ENCODE data around the gene CACNB3. TPM values are rescaled to one million over a fixed set of nuclear protein-coding genes. Genes with fewer than 3 reads are reported as not detected.
"Not testable (repeated sequence)": the region's sequence is repeated elsewhere in the genome, so short reads cannot be mapped to it uniquely, and the experiment has no call there.

CACNB3 gene
- polyA plus RNA-seq, 3 donors, result 0.84 to 6.3 (median 1.5) TPM

DNA sequence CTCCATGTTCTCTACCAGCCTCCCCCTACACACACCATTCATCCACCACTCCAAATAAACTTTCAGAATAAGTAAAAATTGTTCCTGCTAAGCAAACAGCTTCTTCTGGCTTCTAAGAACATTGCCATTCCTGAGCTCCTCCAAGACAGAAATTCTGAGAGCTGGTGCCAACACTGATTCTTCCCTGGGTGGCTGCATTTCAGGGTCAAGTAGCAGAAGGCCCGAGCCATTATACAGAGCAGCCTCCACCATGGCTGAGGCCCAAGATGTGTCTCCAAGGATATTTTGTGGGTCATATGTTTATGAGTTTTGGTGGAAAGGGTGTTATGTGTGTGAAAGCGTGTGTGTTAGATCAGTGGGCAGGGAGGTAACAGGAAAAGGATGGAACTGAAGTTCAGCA lies 50.9 kb downstream of the CACNB3 start:
- H3K4me1 Mint-ChIP-seq, result peaks cover 21% of the 10 kb centered on the region
- H3K4me3 Mint-ChIP-seq, result no peak overlapping the region
- H3K36me3 Mint-ChIP-seq, result no peaks in the 10 kb centered on the region
- TF ChIP-seq, protein P1, sequence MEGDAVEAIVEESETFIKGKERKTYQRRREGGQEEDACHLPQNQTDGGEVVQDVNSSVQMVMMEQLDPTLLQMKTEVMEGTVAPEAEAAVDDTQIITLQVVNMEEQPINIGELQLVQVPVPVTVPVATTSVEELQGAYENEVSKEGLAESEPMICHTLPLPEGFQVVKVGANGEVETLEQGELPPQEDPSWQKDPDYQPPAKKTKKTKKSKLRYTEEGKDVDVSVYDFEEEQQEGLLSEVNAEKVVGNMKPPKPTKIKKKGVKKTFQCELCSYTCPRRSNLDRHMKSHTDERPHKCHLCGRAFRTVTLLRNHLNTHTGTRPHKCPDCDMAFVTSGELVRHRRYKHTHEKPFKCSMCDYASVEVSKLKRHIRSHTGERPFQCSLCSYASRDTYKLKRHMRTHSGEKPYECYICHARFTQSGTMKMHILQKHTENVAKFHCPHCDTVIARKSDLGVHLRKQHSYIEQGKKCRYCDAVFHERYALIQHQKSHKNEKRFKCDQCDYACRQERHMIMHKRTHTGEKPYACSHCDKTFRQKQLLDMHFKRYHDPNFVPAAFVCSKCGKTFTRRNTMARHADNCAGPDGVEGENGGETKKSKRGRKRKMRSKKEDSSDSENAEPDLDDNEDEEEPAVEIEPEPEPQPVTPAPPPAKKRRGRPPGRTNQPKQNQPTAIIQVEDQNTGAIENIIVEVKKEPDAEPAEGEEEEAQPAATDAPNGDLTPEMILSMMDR (IDR thresholded peaks at IDR 0.05), result no peak
- Histone ChIP-seq H3K9me3 (replicated peaks in 1 of 2; ENCODE audit: control insufficient read depth in 1 of 2, insufficient read depth in 1 of 2, low read length in 2 of 2) (no peaks in the 10 kb centered on the region), H3K4me1 (ENCODE audit: control insufficient read depth in 1 of 2, insufficient read depth in 2 of 2, low read length in 2 of 2) (peaks cover 17 to 19% of the 10 kb centered on the region in 2 donors), H3K4me3 (replicated peaks in 1 of 3; ENCODE audit: low read depth in 2 of 3, low read length in 3 of 3) (no peak overlapping the region), H3K9ac (ENCODE audit: insufficient read depth, low read length, poor library complexity, severe bottlenecking) (no peak overlapping the region), H3K27me3 (ENCODE audit: control insufficient read depth in 2 of 2, insufficient read depth in 2 of 2, low read length in 2 of 2) (peaks cover 6 to 11% of the 10 kb centered on the region in 2 donors), H3K27ac (ENCODE audit: low read depth in 1 of 2, low read length in 2 of 2) (no peak overlapping the region), H2AFZ (ENCODE audit: insufficient read depth, low read depth, low read length, poor library complexity, severe bottlenecking) (no peak overlapping the region), H3K79me2 (ENCODE audit: insufficient read depth, low read length) (no peaks in the 10 kb centered on the region), H3K36me3 (replicated peaks in 1 of 2; ENCODE audit: control insufficient read depth in 1 of 2, insufficient read depth in 2 of 2, low read length in 2 of 2) (no peaks in the 10 kb centered on the region), H4K20me1 (ENCODE audit: insufficient read depth, low read length) (no peaks in the 10 kb centered on the region), H3K4me2 (replicated peaks; ENCODE audit: extremely low read depth, low read length, poor library complexity, severe bottlenecking) (no peak overlapping the region)
- H3K9me3 Mint-ChIP-seq, result no peaks in the 10 kb centered on the region
- no peak for DNase-seq
- H3K27ac Mint-ChIP-seq, result no peak overlapping the region
- peaks cover 18 to 24% (median 21%) of the 10 kb centered on the region in 3 donors for H3K27me3 Mint-ChIP-seq (ENCODE audit: low read depth in 3 of 3)
- WGBS (ENCODE audit: insufficient coverage), result 100% methylated on average over 1 of the region's 2 CpGs
- intact Hi-C loops (cut with micrococcal nuclease), result no loop called here

DNA sequence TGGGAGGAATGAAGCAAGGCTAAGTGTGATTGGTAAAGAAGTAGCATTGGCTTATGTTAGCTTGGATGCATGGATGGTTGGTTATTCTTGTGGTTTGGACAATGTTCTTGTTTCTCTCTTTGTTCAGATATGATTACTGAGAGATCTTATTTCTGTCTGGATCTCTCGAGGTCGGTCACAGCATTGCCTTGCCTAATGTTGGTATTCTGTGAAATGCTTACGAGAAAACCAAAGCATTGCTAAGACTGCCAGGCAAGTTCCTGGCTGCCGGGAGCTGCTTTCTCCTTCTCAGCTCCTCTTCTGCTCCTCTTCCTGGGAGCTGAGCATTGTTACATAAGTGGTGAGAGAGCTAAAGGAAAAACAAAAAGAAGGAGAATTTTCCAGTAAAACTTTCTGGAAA lies 54.8 kb downstream of the CACNB3 start:
- no peaks in the 10 kb centered on the region for H3K36me3 ChIP-seq (replicated peaks in 1 of 2; ENCODE audit: control insufficient read depth in 1 of 2, insufficient read depth in 2 of 2, low read length in 2 of 2)
- no peak for DNase-seq
- no peaks in the 10 kb centered on the region for H4K20me1 ChIP-seq (ENCODE audit: insufficient read depth, low read length)
- no peak overlapping the region for H3K4me2 ChIP-seq (replicated peaks; ENCODE audit: extremely low read depth, low read length, poor library complexity, severe bottlenecking)
- H3K27me3 ChIP-seq (ENCODE audit: control insufficient read depth in 2 of 2, insufficient read depth in 2 of 2, low read length in 2 of 2), result no peaks in the 10 kb centered on the region
- Mint-ChIP-seq H3K27me3 (ENCODE audit: low read depth in 3 of 3) (peaks cover 9% of the 10 kb centered on the region in 3 donors), H3K4me1 (no peaks in the 10 kb centered on the region), H3K36me3 (no peaks in the 10 kb centered on the region), H3K27ac (no peak overlapping the region), H3K9me3 (no peaks in the 10 kb centered on the region), H3K4me3 (no peak overlapping the region)
- WGBS (ENCODE audit: insufficient coverage), result no CpG with 5 or more reads among the region's 4 CpGs
- no peak overlapping the region for H2AFZ ChIP-seq (ENCODE audit: insufficient read depth, low read depth, low read length, poor library complexity, severe bottlenecking)
- H3K4me3 ChIP-seq (replicated peaks in 1 of 3; ENCODE audit: low read depth in 2 of 3, low read length in 3 of 3), result no peak overlapping the region
- TF ChIP-seq, protein P1 (IDR thresholded peaks at IDR 0.05), result no peak
- no peaks in the 10 kb centered on the region for H3K79me2 ChIP-seq (ENCODE audit: insufficient read depth, low read length)
- H3K9ac ChIP-seq (ENCODE audit: insufficient read depth, low read length, poor library complexity, severe bottlenecking), result no peak overlapping the region
- H3K4me1 ChIP-seq (ENCODE audit: control insufficient read depth in 1 of 2, insufficient read depth in 2 of 2, low read length in 2 of 2), result no peaks in the 10 kb centered on the region
- no peak overlapping the region for H3K27ac ChIP-seq (ENCODE audit: low read depth in 1 of 2, low read length in 2 of 2)
- intact Hi-C loops (cut with micrococcal nuclease), result no loop called here
- no peaks in the 10 kb centered on the region for H3K9me3 ChIP-seq (replicated peaks in 1 of 2; ENCODE audit: control insufficient read depth in 1 of 2, insufficient read depth in 1 of 2, low read length in 2 of 2)

DNA sequence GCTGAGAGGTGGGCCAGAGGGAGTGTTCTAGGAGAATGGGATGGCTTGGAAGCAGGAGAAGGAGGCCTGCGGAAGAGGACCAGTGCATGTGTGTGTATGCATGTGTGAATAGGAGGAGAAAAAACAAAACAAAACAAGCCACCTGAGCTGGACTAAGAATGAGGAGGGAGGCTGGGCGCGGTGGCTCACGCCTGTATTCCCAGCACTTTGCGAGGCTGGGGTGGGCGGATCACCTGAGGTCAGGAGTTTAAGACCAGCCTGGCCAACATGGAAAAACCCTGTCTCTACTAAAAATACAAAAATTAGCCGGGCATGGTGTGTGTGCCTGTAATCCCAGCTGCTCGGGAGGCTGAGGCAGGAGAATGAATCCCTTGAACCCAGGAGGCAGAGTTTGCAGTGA lies 55.2 kb downstream of the CACNB3 start:
- H3K27me3 ChIP-seq (ENCODE audit: control insufficient read depth in 2 of 2, insufficient read depth in 2 of 2, low read length in 2 of 2); H3K79me2 ChIP-seq (ENCODE audit: insufficient read depth, low read length); H3K9me3 ChIP-seq (replicated peaks in 1 of 2; ENCODE audit: control insufficient read depth in 1 of 2, insufficient read depth in 1 of 2, low read length in 2 of 2); H3K36me3 ChIP-seq (replicated peaks in 1 of 2; ENCODE audit: control insufficient read depth in 1 of 2, insufficient read depth in 2 of 2, low read length in 2 of 2); H3K9me3 Mint-ChIP-seq; H3K27ac Mint-ChIP-seq; intact Hi-C loops (cut with micrococcal nuclease); H3K27ac ChIP-seq (ENCODE audit: low read depth in 1 of 2, low read length in 2 of 2); H3K4me3 Mint-ChIP-seq; H3K4me3 ChIP-seq (replicated peaks in 1 of 3; ENCODE audit: low read depth in 2 of 3, low read length in 3 of 3); H3K36me3 Mint-ChIP-seq; DNase-seq; H3K4me2 ChIP-seq (replicated peaks; ENCODE audit: extremely low read depth, low read length, poor library complexity, severe bottlenecking); H4K20me1 ChIP-seq (ENCODE audit: insufficient read depth, low read length); H3K4me1 Mint-ChIP-seq; H3K9ac ChIP-seq (ENCODE audit: insufficient read depth, low read length, poor library complexity, severe bottlenecking); H3K4me1 ChIP-seq (ENCODE audit: control insufficient read depth in 1 of 2, insufficient read depth in 2 of 2, low read length in 2 of 2); H2AFZ ChIP-seq (ENCODE audit: insufficient read depth, low read depth, low read length, poor library complexity, severe bottlenecking): not testable (repeated sequence)
- WGBS (ENCODE audit: insufficient coverage), result 93% methylated on average over 6 of the region's 8 CpGs
- H3K27me3 Mint-ChIP-seq (ENCODE audit: low read depth in 3 of 3), result peaks cover 9 to 11% (median 9%) of the 10 kb centered on the region in 3 donors

All from CD14-positive monocyte (primary cell).